Upper lobe of right lung (tissue), 1 donor: Measurements from ENCODE around the gene EN2. TPM values are rescaled to one million over a fixed set of nuclear protein-coding genes. Genes with fewer than 3 reads are reported as not detected.

Experiments
- ATAC-seq: fragments of 200-7000 bp; cut with Tn5 transposase; one replicate; pipeline ENCODE4 v1.9.1; 2020; ENCODE audit warnings: mild to moderate bottlenecking, moderate library complexity
- DNase-seq: peaks from one replicate; pipeline ENCODE4 v3.0.0-alpha.2; 2020
- H3K27ac ChIP-seq: fragments of 200-600 bp; one replicate; pipeline ENCODE4 v1.8.0; 2022
- H3K27me3 ChIP-seq: fragments of 200-600 bp; one replicate; pipeline ENCODE4 v1.8.0; 2022; ENCODE audit warnings: mild to moderate bottlenecking
- H3K36me3 ChIP-seq: fragments of 200-600 bp; one replicate; pipeline ENCODE4 v1.8.0; 2022
- H3K4me1 ChIP-seq: fragments of 200-600 bp; one replicate; pipeline ENCODE4 v1.8.0; 2022
- H3K4me3 ChIP-seq: fragments of 200-600 bp; one replicate; pipeline ENCODE4 v1.8.0; 2022; ENCODE audit warnings: mild to moderate bottlenecking
- H3K9me3 ChIP-seq: fragments of 200-600 bp; one replicate; pipeline ENCODE4 v1.8.0; 2022
- CTCF ChIP-seq: fragments of 200-600 bp; IDR thresholded peaks from one replicate; pipeline ENCODE4 v1.8.0; 2022; ENCODE audit warnings: antibody characterized with exemption
- intact Hi-C: fragments of 100-400 bp; cut with DNase I; formaldehyde crosslinking; loops from one replicate; pipeline ENCODE4 v1.11.0; 2022
- total RNA-seq: library from RNA; stranded (reverse); fragmentation: NEBNext Ultra II Directional; extraction: Animal tissue kit (Norgen Biotek cat#: 25700); gene quantifications from one replicate; pipeline ENCODE4 v1.2.1, GENCODE V29; 2021
- donor health status: DM: no; HTN: yes; CAD: no; lungs with severe emphysema.

EN2 gene
- total RNA-seq, 1 donor from 2014 or later, result not detected

- Histone ChIP-seq H3K4me1 (peaks cover 5% of the 10 kb centered on the region), H3K36me3 (no peaks in the 10 kb centered on the region), H3K4me3 (no peak overlapping the region), H3K27ac (no peak overlapping the region), H3K9me3 (no peaks in the 10 kb centered on the region), H3K27me3 (peaks cover 93% of the 10 kb centered on the region)
- DNase-seq, result no peak
- intact Hi-C loops, result no loop called here
- no peak for ATAC-seq
- no peak for TF ChIP-seq CTCF
Measured at GRCh38 chr7:155450970-155451801, 6.7 kb upstream of the EN2 start.

GRCh38 chr7:155451840-155452239, 6.1 kb upstream of the EN2 start:
- DNase-seq, result no peak
- H3K36me3 ChIP-seq, result no peaks in the 10 kb centered on the region
- no peak for TF ChIP-seq CTCF
- H3K4me1 ChIP-seq, result peaks cover 8% of the 10 kb centered on the region
- no peak overlapping the region for H3K4me3 ChIP-seq
- peaks cover 99% of the 10 kb centered on the region for H3K27me3 ChIP-seq
- ATAC-seq, result no peak
- H3K9me3 ChIP-seq, result no peaks in the 10 kb centered on the region
- H3K27ac ChIP-seq, result no peak overlapping the region
- intact Hi-C loops, result no loop called here

GRCh38 chr7:155452505-155453295, 5.2 kb upstream of the EN2 start:
- H3K4me3 ChIP-seq, result no peak overlapping the region
- H3K9me3 ChIP-seq, result no peaks in the 10 kb centered on the region
- TF ChIP-seq CTCF, result no peak
- DNase-seq (no peak), ATAC-seq (no peak)
- H3K36me3 ChIP-seq, result no peaks in the 10 kb centered on the region
- no peak overlapping the region for H3K27ac ChIP-seq
- intact Hi-C loops, result no loop called here
- peaks cover 96% of the 10 kb centered on the region for H3K27me3 ChIP-seq
- peaks cover 14% of the 10 kb centered on the region for H3K4me1 ChIP-seq

- intact Hi-C loops, result no loop called here
- no peak for TF ChIP-seq CTCF
- Histone ChIP-seq H3K27me3 (peaks cover 94% of the 10 kb centered on the region), H3K27ac (no peak overlapping the region), H3K36me3 (no peaks in the 10 kb centered on the region), H3K9me3 (no peaks in the 10 kb centered on the region), H3K4me1 (peaks cover 20% of the 10 kb centered on the region), H3K4me3 (no peak overlapping the region)
- ATAC-seq (no peak), DNase-seq (no peak)
Measured at GRCh38 chr7:155453296-155454182, 4.4 kb upstream of the EN2 start.
